HG03064 (cell line): ENCODE results near the gene EPHB2.

Source experiments
- ATAC-seq: cut with Tn5 transposase; IDR thresholded peaks from one replicate; pipeline ENCODE4 v1.9.1; 2021; ENCODE audit warnings: low read depth; ENCODE audit not compliant: unreplicated experiment

The EPHB2 gene

GRCh38 chr1:22815421-22816066 lies 104.9 kb downstream of the EPHB2 start:
- ATAC-seq: no peak

- ATAC-seq: no peak
Observed at GRCh38 chr1:22816067-22816775, 105.6 kb downstream of the EPHB2 start.

- ATAC-seq: no peak
Observed at GRCh38 chr1:22816803-22817202, 106.2 kb downstream of the EPHB2 start.

GRCh38 chr1:22817462-22817861 lies 106.8 kb downstream of the EPHB2 start:
- no peak for ATAC-seq

GRCh38 chr1:22818061-22818770 lies 107.6 kb downstream of the EPHB2 start:
- ATAC-seq: no peak

- no peak for ATAC-seq
Observed at GRCh38 chr1:22819361-22819760, 108.7 kb downstream of the EPHB2 start.

GRCh38 chr1:22821027-22821426 lies 110.4 kb downstream of the EPHB2 start:
- ATAC-seq: no peak

GRCh38 chr1:22822371-22822770 lies 111.7 kb downstream of the EPHB2 start:
- no peak for ATAC-seq

GRCh38 chr1:22824466-22824865 lies 113.8 kb downstream of the EPHB2 start:
- no peak for ATAC-seq

GRCh38 chr1:22824975-22825374 lies 114.3 kb downstream of the EPHB2 start:
- no peak for ATAC-seq

- no peak for ATAC-seq
Observed at GRCh38 chr1:22825486-22826189, 115.0 kb downstream of the EPHB2 start.

GRCh38 chr1:22826604-22827580 lies 116.3 kb downstream of the EPHB2 start:
- ATAC-seq: no peak

- no peak for ATAC-seq
Observed at GRCh38 chr1:22827666-22828483, 117.2 kb downstream of the EPHB2 start.

- ATAC-seq: no peak
Observed at GRCh38 chr1:22828484-22829308, 118.1 kb downstream of the EPHB2 start.

- no peak for ATAC-seq
Observed at GRCh38 chr1:22829309-22829989, 118.8 kb downstream of the EPHB2 start.

GRCh38 chr1:22830041-22830566 lies 119.5 kb downstream of the EPHB2 start:
- ATAC-seq: no peak

- no peak for ATAC-seq
Observed at GRCh38 chr1:22830757-22831340, 120.2 kb downstream of the EPHB2 start.
